ENCODE data around the gene FBXL7. TPM values are rescaled to one million over a fixed set of nuclear protein-coding genes. Genes with fewer than 3 reads are reported as not detected.

Gene FBXL7
- total RNA-seq, 1 donor from 2014 or later = 70.7 TPM

GRCh38 chr5:15789642-15790041 lies 289.7 kb downstream of the FBXL7 start:
- no peak for DNase-seq (ENCODE audit: low spot score in 2 of 2, unreplicated experiment in 2 of 2)
- Mint-ChIP-seq H3K27me3 (ENCODE audit: low read depth) (no peaks in the 10 kb centered on the region), H3K4me3 (no peak overlapping the region), H3K9me3 (no peaks in the 10 kb centered on the region), H3K27ac (no peak overlapping the region), H3K4me1 (peaks cover 31% of the 10 kb centered on the region), H3K36me3 (peaks cover 3% of the 10 kb centered on the region)
- no peak for TF ChIP-seq CTCF (IDR thresholded peaks at IDR 0.05; ENCODE audit: unreplicated experiment)

GRCh38 chr5:15790446-15791018 lies 290.6 kb downstream of the FBXL7 start:
- H3K27ac Mint-ChIP-seq = no peak overlapping the region

GRCh38 chr5:15791274-15791673 lies 291.3 kb downstream of the FBXL7 start:
- H3K4me1 Mint-ChIP-seq = peaks cover 33% of the 10 kb centered on the region
- H3K9me3 Mint-ChIP-seq = no peaks in the 10 kb centered on the region
- H3K27me3 Mint-ChIP-seq (ENCODE audit: low read depth) = no peaks in the 10 kb centered on the region
- no peak overlapping the region for H3K4me3 Mint-ChIP-seq
- peaks cover 5% of the 10 kb centered on the region for H3K36me3 Mint-ChIP-seq
- no peak for DNase-seq (ENCODE audit: low spot score in 2 of 2, unreplicated experiment in 2 of 2)
- no peak for TF ChIP-seq CTCF (IDR thresholded peaks at IDR 0.05; ENCODE audit: unreplicated experiment)
- no peak overlapping the region for H3K27ac Mint-ChIP-seq

More at GRCh38 chr5:15790446-15791018, 290.6 kb downstream of the FBXL7 start:
- Mint-ChIP-seq H3K4me1 (peaks cover 34% of the 10 kb centered on the region), H3K9me3 (no peaks in the 10 kb centered on the region), H3K4me3 (no peak overlapping the region), H3K27me3 (ENCODE audit: low read depth) (no peaks in the 10 kb centered on the region), H3K36me3 (peaks cover 3% of the 10 kb centered on the region)
- no peak for TF ChIP-seq CTCF (IDR thresholded peaks at IDR 0.05; ENCODE audit: unreplicated experiment)
- no peak for DNase-seq (ENCODE audit: low spot score in 2 of 2, unreplicated experiment in 2 of 2)

GRCh38 chr5:15791859-15792258 lies 291.9 kb downstream of the FBXL7 start:
- no peak for DNase-seq (ENCODE audit: low spot score in 2 of 2, unreplicated experiment in 2 of 2)
- TF ChIP-seq CTCF (IDR thresholded peaks at IDR 0.05; ENCODE audit: unreplicated experiment) = no peak
- Mint-ChIP-seq H3K4me1 (peaks cover 31% of the 10 kb centered on the region), H3K27me3 (ENCODE audit: low read depth) (no peaks in the 10 kb centered on the region), H3K27ac (no peak overlapping the region), H3K4me3 (no peak overlapping the region), H3K9me3 (no peaks in the 10 kb centered on the region), H3K36me3 (peaks cover 5% of the 10 kb centered on the region)

GRCh38 chr5:15794052-15794985 lies 294.3 kb downstream of the FBXL7 start:
- Mint-ChIP-seq H3K9me3 (no peaks in the 10 kb centered on the region), H3K27ac (peak overlapping the region; percentile 67), H3K4me1 (peaks cover 35% of the 10 kb centered on the region), H3K27me3 (ENCODE audit: low read depth) (no peaks in the 10 kb centered on the region), H3K36me3 (peaks cover 3% of the 10 kb centered on the region), H3K4me3 (no peak overlapping the region)
- no peak for TF ChIP-seq CTCF (IDR thresholded peaks at IDR 0.05; ENCODE audit: unreplicated experiment)
- no peak for DNase-seq (ENCODE audit: low spot score in 2 of 2, unreplicated experiment in 2 of 2)

Measured in mesothelial cell of epicardium (in vitro differentiated cells).